H1 (cell line): ENCODE measurements around the gene LCNL1.

Experiments
- ATF3 ChIP-seq: IDR thresholded peaks from 2 replicates; pipeline ENCODE4 v1.6.1; 2011; ENCODE audit warnings: low read depth, mild to moderate bottlenecking, low read length; ENCODE audit not compliant: insufficient read depth
- CTCF ChIP-seq, 3 experiments: IDR thresholded peaks; 1 replicate in 2 of 3; 2 replicates in 1 of 3; pipeline versions ENCODE4 v1.5.1 to v1.6.1; 2011; ENCODE audit warnings: low read length in 3 of 3, mild to moderate bottlenecking in 3 of 3, inconsistent platforms in 2 of 3, low read depth in 1 of 3, moderate library complexity in 1 of 3; ENCODE audit not compliant: insufficient read depth in 1 of 3; ENCODE audit errors: control extremely low read depth in 1 of 3
- E2F6 ChIP-seq: IDR thresholded peaks from 2 replicates; pipeline ENCODE4 v1.6.1; 2012; ENCODE audit warnings: inconsistent platforms
- GABPA ChIP-seq: IDR thresholded peaks from 2 replicates; pipeline ENCODE4 v1.6.1; 2011; ENCODE audit warnings: mild to moderate bottlenecking, low read length, moderate library complexity, borderline replicate concordance; ENCODE audit not compliant: insufficient read depth
- KDM1A ChIP-seq: fragments of 200-600, 300-600 bp; sonication (generic); IDR thresholded peaks from 2 replicates; pipeline ENCODE4 v1.7.1; 2016; ENCODE audit warnings: mild to moderate bottlenecking, low read length, borderline replicate concordance
- MAX ChIP-seq: IDR thresholded peaks from 2 replicates; pipeline ENCODE4 v1.6.1; 2012; ENCODE audit warnings: inconsistent platforms
- POLR2A ChIP-seq, 2 experiments: IDR thresholded peaks; 1 replicate in 1 of 2; 2 replicates in 1 of 2; pipeline ENCODE4 v1.6.1; 2011; ENCODE audit warnings: low read depth in 2 of 2, low read length in 2 of 2, mild to moderate bottlenecking in 2 of 2; ENCODE audit errors: control extremely low read depth in 1 of 2
- POLR2AphosphoS5 ChIP-seq: IDR thresholded peaks from 2 replicates; pipeline ENCODE4 v1.6.1; 2011; ENCODE audit warnings: low read depth, low read length
- RXRA ChIP-seq: IDR thresholded peaks from 2 replicates; pipeline ENCODE4 v1.6.1; 2011; ENCODE audit warnings: low read depth, mild to moderate bottlenecking, low read length, moderate library complexity; ENCODE audit not compliant: insufficient read depth
- SIN3A ChIP-seq, 2 experiments: IDR thresholded peaks in 1 of 2; conservative IDR thresholded peaks in 1 of 2; 2 replicates each; pipeline ENCODE4 v1.6.1; 2011 to 2012; ENCODE audit warnings: low read length in 2 of 2, improper control_type of control experiment in 1 of 2, low read depth in 1 of 2, mild to moderate bottlenecking in 1 of 2
- SRF ChIP-seq: IDR thresholded peaks from 2 replicates; pipeline ENCODE4 v1.6.1; 2011; ENCODE audit warnings: mild to moderate bottlenecking, low read depth, low read length, moderate library complexity
- SUZ12 ChIP-seq: fragments of 200-600 bp; sonication (generic); IDR thresholded peaks from 2 replicates; pipeline ENCODE4 v1.6.1; 2012; ENCODE audit warnings: mild to moderate bottlenecking, inconsistent platforms, low read length, moderate library complexity, mixed read lengths
- TBP ChIP-seq: IDR thresholded peaks from 2 replicates; pipeline ENCODE4 v1.6.1; 2011; ENCODE audit warnings: low read depth, low read length, improper control_type of control experiment
- USF2 ChIP-seq: IDR thresholded peaks from 2 replicates; pipeline ENCODE4 v1.6.1; 2011; ENCODE audit warnings: low read length, improper control_type of control experiment

- no peak for TF ChIP-seq SUZ12
- TF ChIP-seq TBP: no peak
- no peak for TF ChIP-seq RXRA
- no peak for TF ChIP-seq POLR2AphosphoS5
- no peak for TF ChIP-seq SIN3A (conservative IDR thresholded peaks at IDR 0.05 in 1 of 2, IDR thresholded peaks at IDR 0.05 in 1 of 2; ENCODE audit: low read depth in 1 of 2, low read length in 2 of 2)
- no peak for TF ChIP-seq CTCF (IDR thresholded peaks at IDR 0.05; ENCODE audit: control extremely low read depth in 1 of 3, insufficient read depth in 1 of 3, low read depth in 1 of 3, low read length in 3 of 3)
- TF ChIP-seq POLR2A (IDR thresholded peaks at IDR 0.05; ENCODE audit: control extremely low read depth in 1 of 2, low read depth in 2 of 2, low read length in 2 of 2): no peak
- TF ChIP-seq USF2: no peak
- TF ChIP-seq GABPA: no peak
- TF ChIP-seq KDM1A: no peak
- no peak for TF ChIP-seq ATF3
- TF ChIP-seq MAX: no peak
- TF ChIP-seq E2F6: no peak
- TF ChIP-seq SRF: no peak
These were observed 20.6 kb upstream of the LCNL1 start for GRCh38 chr9:136962163-136962562.
